Lower lobe of right lung (tissue), 2 donors: ENCODE measurements around the gene INTS1. TPM values are rescaled to one million over a fixed set of nuclear protein-coding genes. Genes with fewer than 3 reads are reported as not detected.

ENCODE experiments used
- ATAC-seq, 2 donors: fragments of 200-7000 bp; cut with Tn5 transposase; one replicate each; pipeline ENCODE4 v1.9.1; 2020 to 2022; ENCODE audit warnings: mild to moderate bottlenecking in 2 of 2, moderate library complexity in 2 of 2
- DNase-seq: peaks from one replicate; pipeline ENCODE4 v3.0.0-alpha.2; 2020
- H3K27ac ChIP-seq: fragments of 200-600 bp; one replicate; pipeline ENCODE4 v1.8.0; 2022
- H3K27me3 ChIP-seq: fragments of 200-600 bp; one replicate; pipeline ENCODE4 v1.8.0; 2022; ENCODE audit warnings: low read depth
- H3K36me3 ChIP-seq: fragments of 200-600 bp; one replicate; pipeline ENCODE4 v1.8.0; 2022; ENCODE audit warnings: mild to moderate bottlenecking
- H3K4me1 ChIP-seq: fragments of 200-600 bp; one replicate; pipeline ENCODE4 v1.8.0; 2022
- H3K4me3 ChIP-seq: fragments of 200-600 bp; one replicate; pipeline ENCODE4 v1.8.0; 2022; ENCODE audit warnings: mild to moderate bottlenecking
- H3K9me3 ChIP-seq: fragments of 200-600 bp; one replicate; pipeline ENCODE4 v1.8.0; 2022
- intact Hi-C: fragments of 100-400 bp; cut with DNase I; formaldehyde crosslinking; loops from one replicate; pipeline ENCODE4 v1.11.0; 2022
- total RNA-seq: library from RNA; stranded (reverse); fragmentation: NEBNext Ultra II Directional; extraction: Animal tissue kit (Norgen Biotek cat#: 25700); gene quantifications from one replicate; pipeline ENCODE4 v1.2.1, GENCODE V29; 2021
- TF ChIP-seq, protein P1 (sequence below): fragments of 200-600 bp; IDR thresholded peaks from one replicate; pipeline ENCODE4 v1.8.0; 2022; ENCODE audit warnings: antibody characterized with exemption, mild to moderate bottlenecking
- donor health status: DM: no; HTN: yes; CAD: no; lungs with severe emphysema.

Gene INTS1
- total RNA-seq, 1 donor from 2014 or later, result 50.8 TPM

DNA sequence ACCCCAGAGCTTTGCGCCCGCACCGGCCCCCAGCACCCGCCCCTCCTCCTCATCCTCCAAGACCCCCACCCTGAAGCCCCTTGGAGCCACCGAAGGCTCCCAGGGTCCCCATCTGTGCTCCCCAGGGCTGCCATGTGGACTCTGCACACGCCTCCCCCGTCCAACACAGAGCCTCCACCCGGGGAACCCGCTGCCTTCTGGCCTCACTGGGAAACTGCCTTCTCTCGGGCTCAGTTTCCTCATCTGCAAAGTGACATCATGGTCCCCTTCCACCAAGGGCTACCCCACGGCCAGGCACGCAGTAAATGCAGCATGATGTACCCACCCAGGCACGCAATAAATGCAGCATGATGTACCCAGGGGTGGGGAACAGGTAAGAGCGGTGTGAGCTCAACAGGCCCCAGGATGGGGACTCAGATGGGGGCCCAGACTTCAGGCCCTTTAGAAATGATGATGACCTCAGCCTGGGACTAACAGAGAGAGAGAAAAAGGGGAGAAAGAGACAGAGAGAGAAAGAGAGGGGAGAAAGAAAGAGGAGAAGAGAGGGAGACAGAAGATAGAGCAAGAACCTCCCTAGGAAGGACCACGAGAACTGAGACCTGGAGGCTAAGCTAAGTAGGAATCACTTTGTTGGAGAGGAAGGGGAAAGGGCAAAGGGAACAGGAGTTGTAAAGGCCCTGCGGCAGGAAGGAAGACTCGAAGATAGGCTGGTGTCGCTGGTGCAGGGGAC is 42.4 kb downstream of the INTS1 start:
- DNase-seq, result no peak
- TF ChIP-seq, protein P1, sequence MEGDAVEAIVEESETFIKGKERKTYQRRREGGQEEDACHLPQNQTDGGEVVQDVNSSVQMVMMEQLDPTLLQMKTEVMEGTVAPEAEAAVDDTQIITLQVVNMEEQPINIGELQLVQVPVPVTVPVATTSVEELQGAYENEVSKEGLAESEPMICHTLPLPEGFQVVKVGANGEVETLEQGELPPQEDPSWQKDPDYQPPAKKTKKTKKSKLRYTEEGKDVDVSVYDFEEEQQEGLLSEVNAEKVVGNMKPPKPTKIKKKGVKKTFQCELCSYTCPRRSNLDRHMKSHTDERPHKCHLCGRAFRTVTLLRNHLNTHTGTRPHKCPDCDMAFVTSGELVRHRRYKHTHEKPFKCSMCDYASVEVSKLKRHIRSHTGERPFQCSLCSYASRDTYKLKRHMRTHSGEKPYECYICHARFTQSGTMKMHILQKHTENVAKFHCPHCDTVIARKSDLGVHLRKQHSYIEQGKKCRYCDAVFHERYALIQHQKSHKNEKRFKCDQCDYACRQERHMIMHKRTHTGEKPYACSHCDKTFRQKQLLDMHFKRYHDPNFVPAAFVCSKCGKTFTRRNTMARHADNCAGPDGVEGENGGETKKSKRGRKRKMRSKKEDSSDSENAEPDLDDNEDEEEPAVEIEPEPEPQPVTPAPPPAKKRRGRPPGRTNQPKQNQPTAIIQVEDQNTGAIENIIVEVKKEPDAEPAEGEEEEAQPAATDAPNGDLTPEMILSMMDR, result no peak
- H3K9me3 ChIP-seq, result no peaks in the 10 kb centered on the region
- H3K27ac ChIP-seq, result peak overlapping the region; percentile 80
- no peak for ATAC-seq
- no peak overlapping the region for H3K4me3 ChIP-seq
- peaks cover 59% of the 10 kb centered on the region for H3K4me1 ChIP-seq
- intact Hi-C loops, result no loop called here
- no peaks in the 10 kb centered on the region for H3K36me3 ChIP-seq
- H3K27me3 ChIP-seq, result no peaks in the 10 kb centered on the region

DNA sequence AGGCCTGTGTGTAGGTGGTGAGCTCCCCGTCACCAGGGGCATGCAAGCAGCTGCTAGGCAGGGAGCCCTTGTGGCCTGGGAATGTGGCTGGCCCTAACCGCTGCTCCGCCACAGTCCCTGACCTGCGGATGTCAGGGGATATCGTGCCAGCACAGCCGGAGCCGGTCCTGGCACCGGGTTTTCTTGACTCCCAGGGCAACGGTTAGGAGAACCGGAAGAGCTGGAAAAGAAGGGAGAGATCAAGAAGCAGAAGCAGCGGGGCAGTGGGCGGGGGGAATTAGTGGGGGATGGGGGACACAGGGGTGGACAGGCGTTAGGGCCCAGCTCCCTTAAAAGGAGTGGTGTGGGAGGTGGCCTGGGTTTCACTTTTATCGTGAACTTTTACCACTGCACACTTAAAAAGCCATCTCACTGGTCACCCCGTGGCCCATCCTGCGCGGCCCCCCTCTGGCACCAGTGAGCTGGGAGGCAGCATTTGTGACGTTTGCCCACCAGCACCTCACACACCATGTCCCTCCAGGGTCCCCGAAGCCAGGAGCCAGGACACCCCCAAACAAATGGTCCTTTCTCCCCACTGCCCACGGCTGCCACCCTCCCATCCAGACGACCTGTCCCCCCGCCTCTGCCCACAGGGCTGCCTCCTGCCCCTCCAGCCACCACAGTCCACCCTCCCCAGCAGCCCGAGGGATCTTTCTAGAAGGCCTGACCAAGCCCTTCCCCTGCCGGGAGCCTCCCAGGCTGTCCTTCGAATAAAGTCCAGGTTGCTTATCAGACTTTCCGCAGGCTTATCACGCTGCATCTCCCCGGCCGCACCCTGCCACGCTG is 43.2 kb downstream of the INTS1 start:
- intact Hi-C loops, result no loop called here
- no peaks in the 10 kb centered on the region for H3K36me3 ChIP-seq
- H3K4me3 ChIP-seq, result peak overlapping the region; percentile 88
- TF ChIP-seq, protein P1, result no peak
- H3K27ac ChIP-seq, result peak overlapping the region; percentile 80
- peaks cover 59% of the 10 kb centered on the region for H3K4me1 ChIP-seq
- no peaks in the 10 kb centered on the region for H3K27me3 ChIP-seq
- H3K9me3 ChIP-seq, result no peaks in the 10 kb centered on the region
- ATAC-seq, result peak; percentile 2 to 4
- DNase-seq, result peak; percentile 77

DNA sequence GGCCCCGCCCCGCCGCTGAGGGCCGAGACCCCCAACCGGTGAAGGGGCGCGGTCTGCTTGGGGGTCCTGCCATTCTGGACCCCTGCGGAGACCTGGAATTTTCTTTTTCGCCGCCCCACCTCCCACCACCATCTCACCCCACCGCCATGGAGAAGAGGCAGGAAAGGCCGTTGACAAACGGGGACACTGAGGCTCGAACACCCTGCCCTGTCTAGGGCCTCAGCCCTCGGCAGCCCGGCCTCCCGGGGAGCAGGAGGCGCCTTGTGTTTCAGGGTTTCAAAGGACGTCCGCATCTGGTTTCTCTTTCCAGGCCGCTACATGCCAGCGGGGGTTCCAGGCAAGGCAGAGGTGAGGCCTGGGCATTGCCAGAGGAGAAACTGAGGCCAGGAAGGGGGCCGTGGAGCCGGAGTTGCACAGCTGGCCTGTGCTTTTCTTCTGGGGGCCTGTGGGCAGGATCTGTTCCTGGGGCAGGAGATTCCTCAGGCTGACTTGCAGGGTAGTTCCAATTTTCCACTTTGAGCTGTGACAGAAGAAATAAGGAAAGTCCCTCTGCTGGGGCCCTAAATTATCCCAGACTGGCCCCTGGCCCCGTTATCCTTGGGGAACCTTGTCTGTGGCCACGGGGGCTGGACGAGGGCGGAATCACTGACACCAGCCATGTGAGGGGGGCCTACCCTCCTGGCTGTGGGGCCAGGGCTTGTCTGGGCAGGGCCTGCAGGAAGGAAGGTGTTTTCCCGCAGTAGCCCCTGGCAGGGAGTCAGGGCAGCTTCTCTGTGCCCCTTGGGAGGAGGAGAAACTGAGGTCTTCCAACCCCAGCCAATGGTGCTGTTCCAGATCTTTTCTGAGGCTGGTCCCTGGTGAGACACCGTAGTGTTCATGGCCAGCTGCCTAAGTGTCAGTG is 44.0 kb downstream of the INTS1 start:
- H3K36me3 ChIP-seq, result no peaks in the 10 kb centered on the region
- H3K9me3 ChIP-seq, result no peaks in the 10 kb centered on the region
- DNase-seq, result peak; percentile 65
- peak in 1 of 2 donors; percentile 0 for ATAC-seq
- intact Hi-C loops, result no loop called here
- TF ChIP-seq, protein P1, result no peak
- H3K27ac ChIP-seq, result peak overlapping the region; percentile 80
- peak overlapping the region; percentile 88 for H3K4me3 ChIP-seq
- peaks cover 66% of the 10 kb centered on the region for H3K4me1 ChIP-seq
- no peaks in the 10 kb centered on the region for H3K27me3 ChIP-seq

DNA sequence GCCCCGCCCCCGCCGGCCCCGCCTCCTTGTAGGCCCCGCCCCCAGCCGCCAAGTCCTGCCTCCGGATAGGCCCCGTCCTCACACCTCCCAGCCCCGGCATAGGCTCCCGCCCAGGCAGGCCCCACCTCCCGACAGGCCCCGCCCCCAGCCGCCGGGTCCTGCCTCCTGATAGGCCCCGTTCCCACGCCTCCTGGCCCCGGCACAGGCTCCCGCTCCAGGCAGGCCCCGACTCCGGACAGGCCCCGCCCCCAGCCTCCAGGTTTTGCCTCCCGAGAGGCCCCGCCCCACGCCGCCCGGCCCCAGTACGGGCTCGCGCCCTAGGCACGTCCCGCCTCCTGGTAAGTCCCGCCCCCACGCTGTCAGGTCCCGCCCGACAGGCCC is 44.7 kb downstream of the INTS1 start:
- Histone ChIP-seq H3K27me3 (no peaks in the 10 kb centered on the region), H3K4me1 (peaks cover 73% of the 10 kb centered on the region), H3K36me3 (no peaks in the 10 kb centered on the region), H3K27ac (peak overlapping the region; percentile 80), H3K4me3 (peak overlapping the region; percentile 88), H3K9me3 (no peaks in the 10 kb centered on the region)
- DNase-seq (peak; percentile 100), ATAC-seq (peak; percentile 94 to 96)
- TF ChIP-seq, protein P1, result no peak
- intact Hi-C loops, result no loop called here
